ENCODE data around the gene PPP6C.

The PPP6C gene

DNA sequence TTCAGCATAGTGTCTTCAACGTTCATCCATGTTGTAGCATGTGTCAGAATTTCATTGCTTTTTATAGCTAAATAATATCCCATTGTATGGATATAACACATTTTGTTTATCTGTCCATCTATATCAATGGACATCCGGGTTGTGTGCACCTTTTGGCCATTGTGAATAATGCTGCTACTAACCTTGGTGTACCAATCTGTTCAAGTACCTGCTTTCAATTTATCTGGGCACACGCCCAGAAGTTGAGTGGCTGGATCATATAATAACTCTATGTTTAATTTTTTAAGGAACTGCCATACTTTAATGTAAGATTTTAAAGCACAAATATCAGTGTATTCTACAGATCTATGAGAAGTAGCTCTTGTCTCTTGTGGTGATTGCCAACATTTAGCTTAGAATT, 89.8 kb downstream of the PPP6C start:
- Histone ChIP-seq H3K4me3 (replicated peaks; ENCODE audit: low read depth, low read length) (no peak overlapping the region), H3K27me3 (replicated peaks; ENCODE audit: control insufficient read depth, insufficient read depth, low read length) (no peaks in the 10 kb centered on the region), H3K36me3 (ENCODE audit: control insufficient read depth, insufficient read depth, low read length) (no peaks in the 10 kb centered on the region)
- no peak for DNase-seq (ENCODE audit: extremely low read depth, insufficient read length)
- TF ChIP-seq, protein P1, sequence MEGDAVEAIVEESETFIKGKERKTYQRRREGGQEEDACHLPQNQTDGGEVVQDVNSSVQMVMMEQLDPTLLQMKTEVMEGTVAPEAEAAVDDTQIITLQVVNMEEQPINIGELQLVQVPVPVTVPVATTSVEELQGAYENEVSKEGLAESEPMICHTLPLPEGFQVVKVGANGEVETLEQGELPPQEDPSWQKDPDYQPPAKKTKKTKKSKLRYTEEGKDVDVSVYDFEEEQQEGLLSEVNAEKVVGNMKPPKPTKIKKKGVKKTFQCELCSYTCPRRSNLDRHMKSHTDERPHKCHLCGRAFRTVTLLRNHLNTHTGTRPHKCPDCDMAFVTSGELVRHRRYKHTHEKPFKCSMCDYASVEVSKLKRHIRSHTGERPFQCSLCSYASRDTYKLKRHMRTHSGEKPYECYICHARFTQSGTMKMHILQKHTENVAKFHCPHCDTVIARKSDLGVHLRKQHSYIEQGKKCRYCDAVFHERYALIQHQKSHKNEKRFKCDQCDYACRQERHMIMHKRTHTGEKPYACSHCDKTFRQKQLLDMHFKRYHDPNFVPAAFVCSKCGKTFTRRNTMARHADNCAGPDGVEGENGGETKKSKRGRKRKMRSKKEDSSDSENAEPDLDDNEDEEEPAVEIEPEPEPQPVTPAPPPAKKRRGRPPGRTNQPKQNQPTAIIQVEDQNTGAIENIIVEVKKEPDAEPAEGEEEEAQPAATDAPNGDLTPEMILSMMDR (IDR thresholded peaks at IDR 0.05; ENCODE audit: insufficient read depth, low read length, poor library complexity, severe bottlenecking), result no peak
